GM12878 (cell line): ENCODE measurements around the gene TCIRG1. TPM values are rescaled to one million over a fixed set of nuclear protein-coding genes. Genes with fewer than 3 reads are reported as not detected.
"Not testable (repeated sequence)": the region's sequence is repeated elsewhere in the genome, so short reads cannot be mapped to it uniquely, and the experiment has no call there.

Experiments
- ATAC-seq: fragments of 200-7000 bp; cut with Tn5 transposase; 3 replicates; pipeline ENCODE4 v1.9.1; 2020; ENCODE audit warnings: mild to moderate bottlenecking, moderate library complexity
- BruUV-seq: library from RNA; stranded (reverse); fragments of 400-500 nt; replicated peaks from 2 replicates; lab custom pipeline; 2021; lab: Mats Ljungman, UMichigan
- CTCF ChIA-PET: fragments of 300-600 bp; sonication (Branson Sonifier 250); formaldehyde crosslinking; extraction: SDS; loops from one replicate; lab custom pipeline; 2021; ENCODE audit warnings: inconsistent platforms; lab: Yijun Ruan, JAX
- POLR2A ChIA-PET: fragments of 350-600 bp; formaldehyde crosslinking; extraction: SDS; loops from one replicate; lab custom pipeline; 2021; ENCODE audit warnings: inconsistent platforms; lab: Charles Lee
- RAD21 ChIA-PET: fragments of 300-600 bp; sonication (Branson Sonifier 250); formaldehyde crosslinking; loops from one replicate; lab custom pipeline; 2023; ENCODE audit warnings: antibody characterized with exemption; ENCODE audit not compliant: unreplicated experiment; lab: Charles Lee
- SMC1A ChIA-PET: fragments of 300-600 bp; sonication (Branson Sonifier 250); formaldehyde crosslinking; loops from one replicate; lab custom pipeline; 2023; ENCODE audit not compliant: unreplicated experiment, uncharacterized antibody; lab: Charles Lee
- DNase-seq: peaks from one replicate; pipeline ENCODE4 v3.0.0-alpha.2; 2011; ENCODE audit warnings: low read depth, low spot score
- FAIRE-seq: peaks from 3 replicates; lab custom pipeline; 2011; peaks lifted over from hg19 to GRCh38; lab: Jason Lieb, UNC
- H2AFZ ChIP-seq: 2 replicates; pipeline ENCODE4 v1.6.0; 2011; ENCODE audit warnings: low read depth, low read length, control low read depth; ENCODE audit not compliant: control insufficient read depth
- H3K27ac ChIP-seq: 2 replicates; pipeline ENCODE4 v1.5.1; 2011; ENCODE audit warnings: control low read depth; ENCODE audit not compliant: control insufficient read depth, insufficient read depth
- H3K27me3 ChIP-seq, 2 experiments: replicated peaks in 1 of 2; 2 replicates each; pipeline versions ENCODE4 v1.6.0 to v1.6.1; 2011; ENCODE audit warnings: low read length in 1 of 2; ENCODE audit not compliant: control insufficient read depth in 2 of 2, insufficient read depth in 2 of 2
- H3K36me3 ChIP-seq, 2 experiments: 2 replicates each; pipeline ENCODE4 v1.5.1; 2011; ENCODE audit warnings: low read length in 1 of 2; ENCODE audit not compliant: control insufficient read depth in 2 of 2, insufficient read depth in 2 of 2
- H3K4me1 ChIP-seq: 2 replicates; pipeline ENCODE4 v1.6.1; 2011; ENCODE audit warnings: mild to moderate bottlenecking, low read length, moderate library complexity, mixed read lengths; ENCODE audit not compliant: control insufficient read depth, insufficient read depth
- H3K4me2 ChIP-seq: 2 replicates; pipeline ENCODE4 v1.6.0; 2011; ENCODE audit warnings: control low read depth; ENCODE audit not compliant: control insufficient read depth, insufficient read depth
- H3K4me3 ChIP-seq: fragments of 200-600 bp; sonication (generic); 2 replicates; pipeline ENCODE4 v1.5.1; 2016
- H3K79me2 ChIP-seq: 2 replicates; pipeline ENCODE4 v1.6.0; 2011; ENCODE audit warnings: low read length; ENCODE audit not compliant: control insufficient read depth, insufficient read depth
- H3K9ac ChIP-seq: 2 replicates; pipeline ENCODE4 v1.8.0; 2011; ENCODE audit warnings: low read length, control low read depth, mixed read lengths; ENCODE audit not compliant: control insufficient read depth, insufficient read depth
- H3K9me3 ChIP-seq: replicated peaks from 3 replicates; pipeline ENCODE4 v1.5.1; 2011; ENCODE audit warnings: mild to moderate bottlenecking, low read length; ENCODE audit not compliant: control insufficient read depth, insufficient read depth
- H4K20me1 ChIP-seq: 2 replicates; pipeline ENCODE4 v1.6.0; 2011; ENCODE audit not compliant: control insufficient read depth, insufficient read depth
- CTCF ChIP-seq, 3 experiments: IDR thresholded peaks in 2 of 3; conservative IDR thresholded peaks in 1 of 3; 2 replicates each; pipeline ENCODE4 v1.5.1; 2011; ENCODE audit warnings: low read depth in 3 of 3, low read length in 3 of 3, mild to moderate bottlenecking in 3 of 3, control low read depth in 2 of 3, moderate library complexity in 2 of 3, inconsistent platforms in 1 of 3, mixed read lengths in 1 of 3; ENCODE audit not compliant: control insufficient read depth in 2 of 3, insufficient read depth in 1 of 3; ENCODE audit errors: extremely low read depth in 1 of 3
- RAD21 ChIP-seq: IDR thresholded peaks from 2 replicates; pipeline ENCODE4 v1.6.1; 2011; ENCODE audit warnings: mild to moderate bottlenecking, low read depth, low read length, moderate library complexity; ENCODE audit not compliant: insufficient read depth
- RUNX3 ChIP-seq: IDR thresholded peaks from 2 replicates; pipeline ENCODE4 v1.6.1; 2012; ENCODE audit warnings: low read length, inconsistent platforms
- TCF12 ChIP-seq: IDR thresholded peaks from 2 replicates; pipeline ENCODE4 v1.6.1; 2011; ENCODE audit warnings: low read depth, mild to moderate bottlenecking, low read length
- TCF3 ChIP-seq: IDR thresholded peaks from 2 replicates; pipeline ENCODE4 v1.6.1; 2012; ENCODE audit warnings: low read depth, mild to moderate bottlenecking, low read length, borderline replicate concordance; ENCODE audit not compliant: insufficient read depth
- WGBS: methylation state at CpG from one replicate; pipeline ENCODE4 v1.1.6; 2016; ENCODE audit warnings: low lambda C conversion rate; ENCODE audit not compliant: insufficient replicate concordance, insufficient coverage; ENCODE audit errors: missing lambda C conversion rate; 5-methylcytosine and 5-hydroxymethylcytosine counted together
- in situ Hi-C: fragments of 300-500 bp; cut with MboI; formaldehyde crosslinking; loops from 9 replicates; pipeline ENCODE4 v1.14.3; 2018; ENCODE audit warnings: mixed read lengths
- intact Hi-C: fragments of 100-400 bp; cut with micrococcal nuclease; formaldehyde crosslinking; loops from one replicate; pipeline ENCODE4 v1.14.2; 2022; ENCODE audit not compliant: unreplicated experiment
- polyA plus RNA-seq, 11 experiments: library from polyadenylated mRNA; depleted of rRNA in 4 of 11; unstranded in 6 of 11; stranded (reverse) in 5 of 11; fragments of >200 nt; fragmentation: Nextera tagmentation in 4 of 11; fragmentation: Illumina TruSeq in 1 of 11; extraction: Ambion mirVana in 4 of 11; extraction: Trizol in 1 of 11; gene quantifications; 1 replicate in 1 of 11; 2 replicates in 10 of 11; pipeline versions ENCODE4 v1.2.1 to v1.2.3, GENCODE V29; 2011 to 2016; ENCODE audit warnings: inconsistent platforms in 2 of 11, missing spikeins in 2 of 11, low read depth in 1 of 11
- total RNA-seq, 4 experiments: library from RNA; depleted of rRNA in 3 of 4; stranded (reverse); fragments of >200 nt in 3 of 4; fragmentation: Illumina TruSeq in 1 of 4; extraction: Trizol in 1 of 4; gene quantifications; 2 replicates each; pipeline versions ENCODE4 v1.2.1 to v1.2.3, GENCODE V29; 2013 to 2021

The TCIRG1 gene
- total and polyA plus RNA-seq, 10 of the 15 experiments (the other 5 are each of a cell fraction or from before 2014, with no cell fraction given), result 0.76 to 218 (median 87.4) TPM

GRCh38 chr11:67993821-67994220 is 45.0 kb upstream of the TCIRG1 start:
- ChIA-PET POLR2A (interaction anchor here (1.0 kb wide), 1 partner anchor 46 kb away, joined by 3 read pairs; no protein-coding TSS in a partner anchor), CTCF (interaction anchor here (0.7 to 1.3 kb wide), 6 partner anchors 9 to 637 kb away, joined by 3 to 6 read pairs (median 3); no protein-coding TSS in a partner anchor), SMC1A (interaction anchor here (0.7 kb wide), 1 partner anchor 9 kb away, joined by 3 read pairs; no protein-coding TSS in a partner anchor)
- H3K27me3 ChIP-seq, intact Hi-C loops, H4K20me1 ChIP-seq, H3K9me3 ChIP-seq, FAIRE-seq, H3K9ac ChIP-seq, H3K36me3 ChIP-seq: not testable (repeated sequence)
- TF ChIP-seq RUNX3 (peak; percentile 48), TCF12 (peak; percentile 95), CTCF (IDR thresholded peaks at IDR 0.05 in 2 of 3, conservative IDR thresholded peaks at IDR 0.05 in 1 of 3; ENCODE audit: control insufficient read depth in 2 of 3, extremely low read depth in 1 of 3, insufficient read depth in 1 of 3, low read depth in 3 of 3, low read length in 3 of 3) (peak; percentile 28 to 59 (median 45)), RAD21 (peak; percentile 43), TCF3 (peak; percentile 91)
- TF ChIP-seq, all 136 proteins: peak for 5; not testable (repeated sequence) for 131
- H3K27ac ChIP-seq, H3K4me3 ChIP-seq, DNase-seq, in situ Hi-C loops, H3K79me2 ChIP-seq, H3K4me2 ChIP-seq, BruUV-seq, H2AFZ ChIP-seq, ATAC-seq: not testable (repeated sequence)
- RAD21 ChIA-PET, result interaction anchor here (1.4 kb wide), 1 partner anchor 38 kb away, joined by 4 read pairs; no protein-coding TSS in a partner anchor
- 24% methylated on average over 11 of the region's 12 CpGs for WGBS
- peaks cover 13% of the 10 kb centered on the region for H3K4me1 ChIP-seq

- H3K9me3 ChIP-seq, in situ Hi-C loops, H3K27ac ChIP-seq, H3K9ac ChIP-seq, H3K4me2 ChIP-seq, ATAC-seq, H4K20me1 ChIP-seq, H3K27me3 ChIP-seq, intact Hi-C loops, BruUV-seq, DNase-seq, H3K79me2 ChIP-seq, H3K36me3 ChIP-seq, H3K4me3 ChIP-seq, FAIRE-seq, H2AFZ ChIP-seq: not testable (repeated sequence)
- SMC1A ChIA-PET, result interaction anchor here (0.7 kb wide), 1 partner anchor 9 kb away, joined by 3 read pairs; no protein-coding TSS in a partner anchor
- RAD21 ChIA-PET, result interaction anchor here (1.4 kb wide), 1 partner anchor 39 kb away, joined by 4 read pairs; no protein-coding TSS in a partner anchor
- H3K4me1 ChIP-seq, result peaks cover 19% of the 10 kb centered on the region
- POLR2A ChIA-PET, result interaction anchor here (1.0 kb wide), 1 partner anchor 45 kb away, joined by 3 read pairs; no protein-coding TSS in a partner anchor
- CTCF ChIA-PET, result interaction anchor here (0.7 to 1.3 kb wide), 6 partner anchors 8 to 638 kb away, joined by 3 to 6 read pairs (median 3); no protein-coding TSS in a partner anchor
- 83% methylated on average over 5 of the region's 5 CpGs for WGBS
These were observed 44.4 kb upstream of the TCIRG1 start for GRCh38 chr11:67994387-67994786.

GRCh38 chr11:67995129-67995528 is 43.7 kb upstream of the TCIRG1 start:
- peaks cover 24% of the 10 kb centered on the region for H3K4me1 ChIP-seq
- BruUV-seq, H3K4me2 ChIP-seq, POLR2A ChIA-PET, ATAC-seq, H4K20me1 ChIP-seq, SMC1A ChIA-PET, H3K79me2 ChIP-seq, H3K27ac ChIP-seq, FAIRE-seq, H3K9me3 ChIP-seq, DNase-seq, H3K36me3 ChIP-seq, intact Hi-C loops, H3K4me3 ChIP-seq, in situ Hi-C loops, H3K9ac ChIP-seq, H3K27me3 ChIP-seq, H2AFZ ChIP-seq: not testable (repeated sequence)
- ChIA-PET CTCF (interaction anchor here (0.6 kb wide), 1 partner anchor 58 kb away, joined by 3 read pairs; no protein-coding TSS in a partner anchor), RAD21 (interaction anchor here (1.4 kb wide), 1 partner anchor 39 kb away, joined by 4 read pairs; no protein-coding TSS in a partner anchor)
- 93% methylated on average over 3 of the region's 3 CpGs for WGBS
